GM19468 (cell line): ENCODE results near the gene EPHA2.
A peak's percentile ranks its signal among the peaks of the same experiment; 100 is the strongest.
"Not testable (repeated sequence)": the region's sequence is repeated elsewhere in the genome, so short reads cannot be mapped to it uniquely, and the experiment has no call there.

Source experiments
- ATAC-seq: cut with Tn5 transposase; IDR thresholded peaks from one replicate; pipeline ENCODE4 v1.9.1; 2021; ENCODE audit warnings: mild to moderate bottlenecking, moderate library complexity, moderate number of reproducible peaks; ENCODE audit not compliant: unreplicated experiment; ENCODE audit errors: extremely low read depth

The EPHA2 gene

DNA sequence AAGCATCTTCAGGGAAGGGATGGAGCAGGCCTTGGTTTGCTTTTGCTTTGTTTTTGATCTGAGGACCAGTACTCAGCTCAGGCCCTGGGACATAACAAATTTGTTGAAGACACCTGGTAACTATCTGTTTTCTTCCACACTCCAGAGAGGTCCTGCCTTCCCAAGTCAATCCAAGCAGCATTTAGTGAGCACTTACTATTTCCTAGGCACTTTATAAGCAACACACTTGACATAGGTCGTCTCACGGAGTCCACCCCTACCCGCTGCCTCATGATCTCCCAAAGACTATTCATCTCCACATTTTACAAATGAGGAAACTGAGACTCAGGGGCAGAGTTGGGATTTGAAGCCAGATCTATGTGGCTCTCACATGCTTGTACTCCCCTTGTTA is 14.4 kb upstream of the EPHA2 start:
- no peak for ATAC-seq

DNA sequence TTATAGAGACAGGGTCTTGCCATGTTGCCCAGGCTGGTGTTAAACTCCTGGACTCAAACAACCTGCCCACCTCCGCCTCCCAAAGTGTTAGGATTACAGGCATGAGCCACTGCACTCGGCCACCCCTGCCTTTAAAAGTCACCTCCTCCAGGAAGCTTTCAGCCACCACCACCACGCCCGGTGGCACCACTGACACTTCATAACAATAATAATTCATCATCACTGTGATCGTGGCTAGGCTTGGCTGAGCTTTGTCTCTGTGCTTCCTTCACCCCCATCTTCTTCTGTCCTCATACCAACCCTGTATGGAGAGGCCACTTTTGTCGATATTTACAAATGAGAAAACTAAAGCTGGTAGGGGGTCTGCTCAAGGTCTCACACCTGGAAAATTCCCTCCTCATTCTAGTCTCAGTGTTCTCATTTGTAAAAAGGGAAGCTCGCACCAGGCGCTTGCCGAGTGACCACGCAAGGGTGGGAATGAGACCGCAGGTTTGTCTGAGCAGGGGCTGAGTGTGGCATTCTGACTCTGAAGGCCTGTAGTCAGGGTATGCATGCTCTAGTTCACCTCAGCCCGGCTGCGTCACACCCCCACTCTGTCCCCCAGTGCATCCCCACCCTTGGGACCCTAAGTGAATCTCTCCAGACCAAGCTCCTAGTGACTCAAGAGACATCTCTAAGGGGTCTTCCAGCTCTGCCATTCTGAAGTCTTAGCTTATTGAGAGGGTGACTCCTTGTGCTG is 12.9 kb upstream of the EPHA2 start:
- ATAC-seq: no peak

- ATAC-seq: not testable (repeated sequence)
These were observed 12.3 kb upstream of the EPHA2 start for GRCh38 chr1:16168144-16168495.

DNA sequence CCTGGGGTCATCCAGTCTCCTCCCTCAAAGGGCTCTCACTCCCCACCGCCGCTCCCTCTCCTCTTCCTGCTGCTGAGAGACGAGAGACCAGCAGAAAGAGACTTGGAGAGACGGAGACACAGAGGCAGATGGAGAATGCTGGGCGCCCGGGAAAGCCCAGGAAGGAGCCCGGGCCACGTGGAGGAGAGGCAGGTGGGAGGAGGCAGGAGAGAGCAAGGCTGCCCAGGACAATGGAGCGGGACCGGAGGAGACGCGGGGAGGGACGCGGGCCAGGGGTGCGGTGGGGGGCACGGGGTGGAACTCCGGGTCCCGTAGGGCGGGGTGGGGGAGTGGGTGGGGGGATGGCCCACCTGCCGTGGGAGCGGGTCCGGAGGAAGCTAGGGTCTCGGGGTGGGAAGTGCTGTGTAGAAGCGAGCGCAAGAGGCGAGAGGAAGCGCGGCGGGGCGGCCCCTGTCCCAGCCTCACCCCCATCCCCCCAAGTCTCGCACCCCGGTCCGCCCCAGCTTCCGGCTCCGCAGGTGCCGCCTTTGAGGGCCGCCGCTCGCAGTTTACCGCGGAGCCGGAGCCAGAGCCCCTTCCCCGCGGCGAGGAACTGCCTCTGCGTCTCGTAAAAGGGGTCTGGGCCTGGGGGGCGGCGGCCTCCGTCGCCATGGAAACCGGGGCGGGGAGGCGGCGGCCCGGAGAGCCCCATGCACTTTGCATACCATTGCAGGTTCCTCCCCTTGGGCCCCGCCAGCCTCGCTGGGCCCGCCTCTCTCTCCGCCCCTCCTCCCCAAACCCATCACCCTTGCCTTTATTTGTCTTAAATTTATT is 11.7 kb upstream of the EPHA2 start:
- ATAC-seq: peak; percentile 39

GRCh38 chr1:16166117-16166516 is 10.2 kb upstream of the EPHA2 start:
- no peak for ATAC-seq

- no peak for ATAC-seq
These were observed 9.7 kb upstream of the EPHA2 start for GRCh38 chr1:16165548-16165947.

GRCh38 chr1:16165073-16165364 is 9.2 kb upstream of the EPHA2 start:
- ATAC-seq: no peak

- ATAC-seq: no peak
These were observed 8.6 kb upstream of the EPHA2 start for GRCh38 chr1:16164213-16165072.

GRCh38 chr1:16163608-16164212 is 7.8 kb upstream of the EPHA2 start:
- not testable (repeated sequence) for ATAC-seq

- ATAC-seq: no peak
These were observed 6.4 kb upstream of the EPHA2 start for GRCh38 chr1:16162163-16162822.

GRCh38 chr1:16161717-16162116 is 5.8 kb upstream of the EPHA2 start:
- no peak for ATAC-seq

GRCh38 chr1:16158993-16159831 is 3.3 kb upstream of the EPHA2 start:
- no peak for ATAC-seq

- ATAC-seq: no peak
These were observed 2.2 kb upstream of the EPHA2 start for GRCh38 chr1:16158025-16158424.

DNA sequence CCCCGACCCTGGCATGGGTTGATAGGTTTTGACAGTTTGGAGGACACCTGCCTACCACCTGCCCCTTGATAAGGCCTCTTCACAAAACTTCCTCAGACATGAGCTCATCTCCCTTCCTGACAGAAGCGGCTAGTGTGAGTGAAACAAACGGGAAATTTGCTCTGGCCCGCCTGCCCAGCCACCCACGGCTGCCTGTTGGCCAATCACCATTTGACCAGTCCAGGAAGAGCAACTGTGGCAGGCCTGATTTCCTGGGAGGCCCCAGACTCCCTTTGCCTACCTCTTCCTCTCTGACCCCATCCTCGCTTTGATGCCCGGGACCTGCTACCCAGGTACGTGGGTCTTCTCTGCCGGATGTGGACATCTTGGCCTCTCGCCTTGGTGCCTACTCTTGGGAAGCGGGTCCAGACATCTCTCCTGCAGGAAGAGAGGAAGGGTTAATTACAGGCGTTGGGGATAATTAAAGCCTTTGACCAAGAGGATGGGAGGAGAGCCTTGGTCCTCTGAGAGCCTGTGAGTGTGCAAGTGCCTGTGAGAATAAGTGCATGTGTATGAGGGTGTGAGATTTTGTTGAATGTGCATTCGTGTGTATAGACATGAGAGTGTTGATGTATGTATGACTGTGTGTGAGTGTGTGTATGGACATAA is 1.1 kb upstream of the EPHA2 start:
- ATAC-seq: no peak

DNA sequence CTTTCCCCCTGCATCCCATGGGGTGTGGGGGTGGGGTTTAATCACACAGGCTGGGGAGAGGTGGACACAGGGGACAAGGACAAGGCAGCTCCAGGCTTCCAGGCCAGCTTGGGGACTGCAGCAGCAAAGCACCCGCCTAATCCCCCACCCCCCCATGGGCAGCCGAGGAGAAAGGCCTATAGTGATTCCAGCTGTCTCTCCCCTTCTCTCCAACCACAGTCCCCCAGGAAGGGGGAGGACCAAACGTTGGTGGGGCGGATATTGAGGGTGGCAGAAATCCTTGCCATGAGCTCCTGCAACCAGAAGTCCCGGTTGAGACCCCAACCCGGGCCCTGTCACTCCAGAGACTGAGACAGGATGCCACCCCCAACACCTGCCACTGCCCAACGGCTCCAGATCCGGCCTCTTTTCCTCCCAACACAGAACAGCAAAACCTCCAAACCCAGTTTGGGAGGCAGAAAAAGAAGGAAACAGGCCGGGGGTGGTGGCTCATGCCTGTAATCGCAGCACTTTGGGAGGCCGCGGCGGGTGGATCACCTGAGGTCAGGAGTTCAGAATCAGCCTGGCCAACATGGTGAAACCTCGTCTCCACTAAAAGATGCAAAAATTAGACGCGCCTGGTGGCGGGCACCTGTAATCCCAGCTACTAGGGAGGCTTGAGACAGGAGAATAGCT is 1.7 kb downstream of the EPHA2 start:
- ATAC-seq: no peak

DNA sequence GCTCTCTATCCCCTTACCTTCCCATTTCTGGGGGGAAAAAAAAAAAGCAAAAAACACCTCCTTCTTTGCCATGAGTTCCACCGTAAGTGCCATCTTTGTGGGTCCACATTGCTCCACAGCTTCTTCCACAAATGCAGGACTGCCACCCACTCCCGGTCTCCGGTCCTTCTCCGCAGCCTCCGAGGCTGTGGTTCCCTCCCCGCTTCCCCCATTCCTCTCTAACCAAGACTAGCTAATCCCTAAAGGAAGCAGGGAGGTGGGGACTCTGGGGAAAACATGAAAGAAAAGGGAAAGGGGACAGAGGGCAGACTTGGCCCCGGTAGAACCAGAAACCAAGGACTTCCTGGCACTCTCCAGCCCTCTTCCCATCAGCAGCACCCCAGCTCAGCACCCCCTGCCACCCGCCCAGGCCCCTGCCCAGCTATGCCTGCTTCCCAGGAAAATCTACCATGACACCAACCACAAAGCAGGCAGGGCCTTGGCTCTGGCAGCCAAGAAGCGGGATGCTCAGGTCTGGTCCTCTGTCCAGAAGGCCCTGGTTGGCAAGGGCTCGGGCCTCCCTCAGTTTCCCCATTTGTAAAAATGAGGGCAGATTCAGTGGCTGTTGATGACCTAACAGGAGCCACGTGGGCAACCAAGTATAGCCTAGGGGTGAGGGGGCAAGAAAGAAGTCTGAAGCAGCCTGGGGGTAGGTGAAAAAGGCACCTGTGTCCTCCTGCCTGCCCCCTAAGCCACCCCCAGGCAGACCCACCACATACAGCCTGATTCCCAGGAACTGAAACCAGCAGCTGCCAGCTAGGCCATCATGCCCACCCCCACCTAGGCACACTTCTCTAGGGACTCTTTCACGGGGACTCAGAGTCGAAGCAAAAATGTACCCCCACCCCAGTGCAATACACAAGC is 2.5 kb downstream of the EPHA2 start:
- no peak for ATAC-seq

DNA sequence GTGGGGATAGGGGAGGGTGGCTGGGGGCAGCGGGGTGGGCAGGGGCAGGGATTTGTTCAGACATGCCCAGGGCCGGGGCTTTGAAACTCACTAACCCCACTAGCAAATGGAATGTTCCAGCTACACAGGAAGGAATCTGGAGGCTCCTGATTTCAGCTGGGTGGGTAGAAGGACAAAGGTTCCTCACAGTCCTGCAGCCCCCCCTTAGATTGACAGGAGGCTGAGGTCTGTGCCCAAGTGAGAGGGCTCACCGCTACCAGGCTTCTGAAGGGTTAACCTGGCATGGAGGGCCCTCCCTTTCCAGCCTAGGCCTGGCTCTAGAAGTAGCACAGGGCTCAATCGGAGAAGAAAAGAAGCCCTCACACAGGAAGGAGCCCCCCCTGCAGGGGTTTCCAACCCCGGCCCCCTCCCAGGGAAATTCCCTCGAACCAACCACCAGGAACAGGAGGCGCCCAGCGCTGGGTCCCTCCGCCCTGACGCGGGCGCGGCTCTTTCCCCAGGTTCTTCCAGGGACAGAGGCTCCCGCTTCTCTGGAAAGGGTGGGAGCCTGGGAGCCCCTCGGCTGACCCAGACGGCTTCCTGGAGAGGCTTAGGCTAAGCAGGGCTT is 3.3 kb downstream of the EPHA2 start:
- ATAC-seq: no peak
